Right renal pelvis (tissue), 4 donors: ENCODE measurements around the gene OR8B12. TPM values are rescaled to one million over a fixed set of nuclear protein-coding genes. Genes with fewer than 3 reads are reported as not detected.
"Not testable (repeated sequence)": the region's sequence is repeated elsewhere in the genome, so short reads cannot be mapped to it uniquely, and the experiment has no call there.

ENCODE experiments used
- DNase-seq, 4 donors: peaks; one replicate each; pipeline ENCODE4 v3.0.0-alpha.2; 2013; ENCODE audit warnings: low read depth in 4 of 4, low spot score in 3 of 4, missing footprints in 1 of 4
- polyA plus RNA-seq, 4 donors: library from polyadenylated mRNA; unstranded; fragments of 120-200 nt; gene quantifications; one replicate each; pipeline ENCODE4 v1.2.1, GENCODE V29; 2013; ENCODE audit not compliant: insufficient read length in 4 of 4

Gene OR8B12
- polyA plus RNA-seq, 4 donors: 0.04 TPM; not detected in 3

DNA sequence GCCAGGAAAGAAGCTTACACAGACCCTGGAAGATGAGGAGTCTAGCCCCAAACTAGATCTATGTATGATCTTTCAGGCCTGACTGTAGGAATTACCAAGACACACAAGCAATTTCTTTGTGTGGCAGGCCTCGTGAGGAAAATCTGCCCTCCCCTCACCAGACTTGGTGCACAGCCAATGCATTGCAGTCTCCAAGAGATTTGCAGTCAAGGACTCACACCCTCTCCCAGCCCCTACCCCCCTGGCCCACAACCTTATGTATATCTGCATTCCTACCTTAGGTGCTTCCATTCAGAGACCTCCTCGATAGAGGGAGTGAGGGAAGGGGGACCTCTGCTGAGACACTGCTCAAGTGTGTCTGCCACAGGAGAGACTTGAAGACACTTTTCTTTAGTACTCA lies 9.8 kb downstream of the OR8B12 start:
- DNase-seq: no peak

DNA sequence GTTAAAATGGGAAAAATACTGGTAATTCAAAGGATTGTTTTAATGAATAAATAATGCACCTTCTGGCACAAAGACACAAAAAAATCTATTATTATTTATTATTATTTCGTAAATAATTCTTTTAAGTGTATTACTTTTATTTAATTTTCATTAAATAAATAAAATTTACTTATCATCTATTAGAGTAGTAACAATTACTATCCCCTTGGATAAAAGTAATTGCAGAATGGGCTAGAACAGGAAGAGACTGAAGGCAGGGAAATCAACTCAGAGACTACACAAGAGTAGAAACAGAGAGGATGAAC lies 23.0 kb downstream of the OR8B12 start:
- no peak for DNase-seq

- DNase-seq: no peak
These were observed 23.5 kb downstream of the OR8B12 start for GRCh38 chr11:124519850-124520549.

- no peak for DNase-seq
These were observed 24.4 kb downstream of the OR8B12 start for GRCh38 chr11:124518989-124519451.

DNA sequence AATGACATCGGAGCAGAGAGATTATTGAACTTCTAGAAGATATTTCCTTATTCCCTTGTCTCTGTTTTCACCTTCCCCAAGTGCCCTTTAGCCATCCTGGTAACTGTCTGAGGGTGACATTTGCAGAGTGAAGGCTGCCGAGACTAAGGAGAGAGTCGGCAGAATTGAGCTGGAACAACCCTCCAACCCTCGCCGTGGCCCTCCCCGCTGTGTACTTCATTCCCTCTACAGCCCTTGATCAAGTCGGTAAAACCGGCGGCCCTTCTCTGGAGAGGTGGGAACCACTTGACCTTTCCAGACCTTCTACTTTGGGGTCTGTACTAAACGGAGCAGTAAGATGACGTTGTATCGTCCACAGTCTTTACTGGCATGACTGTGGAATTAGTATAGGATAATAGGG lies 26.1 kb downstream of the OR8B12 start:
- DNase-seq: no peak

- not testable (repeated sequence) for DNase-seq
These were observed 28.8 kb downstream of the OR8B12 start for GRCh38 chr11:124514675-124515074.

DNA sequence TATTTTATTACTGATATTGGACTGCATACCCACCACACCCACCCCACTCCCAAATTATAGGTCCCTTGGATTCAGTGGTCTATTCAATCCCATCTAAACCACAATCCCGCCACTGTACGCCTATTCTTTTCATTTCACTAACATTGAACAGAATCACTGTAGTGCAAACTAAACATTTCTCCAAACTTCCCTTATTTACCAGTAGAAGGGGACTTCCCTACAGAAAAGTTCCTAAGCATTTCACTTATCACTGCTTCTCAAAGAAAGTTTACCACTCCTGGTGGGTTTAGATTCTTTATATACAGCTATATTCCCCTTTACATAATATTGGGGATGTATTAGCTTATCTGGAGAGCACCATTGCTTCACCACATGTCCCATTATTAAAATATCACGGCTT lies 29.3 kb downstream of the OR8B12 start:
- no peak for DNase-seq

GRCh38 chr11:124511745-124512144 lies 31.7 kb downstream of the OR8B12 start:
- no peak for DNase-seq

GRCh38 chr11:124510279-124510678 lies 33.2 kb downstream of the OR8B12 start:
- DNase-seq: no peak

- DNase-seq: no peak
These were observed 43.7 kb downstream of the OR8B12 start for GRCh38 chr11:124499711-124500110.

DNA sequence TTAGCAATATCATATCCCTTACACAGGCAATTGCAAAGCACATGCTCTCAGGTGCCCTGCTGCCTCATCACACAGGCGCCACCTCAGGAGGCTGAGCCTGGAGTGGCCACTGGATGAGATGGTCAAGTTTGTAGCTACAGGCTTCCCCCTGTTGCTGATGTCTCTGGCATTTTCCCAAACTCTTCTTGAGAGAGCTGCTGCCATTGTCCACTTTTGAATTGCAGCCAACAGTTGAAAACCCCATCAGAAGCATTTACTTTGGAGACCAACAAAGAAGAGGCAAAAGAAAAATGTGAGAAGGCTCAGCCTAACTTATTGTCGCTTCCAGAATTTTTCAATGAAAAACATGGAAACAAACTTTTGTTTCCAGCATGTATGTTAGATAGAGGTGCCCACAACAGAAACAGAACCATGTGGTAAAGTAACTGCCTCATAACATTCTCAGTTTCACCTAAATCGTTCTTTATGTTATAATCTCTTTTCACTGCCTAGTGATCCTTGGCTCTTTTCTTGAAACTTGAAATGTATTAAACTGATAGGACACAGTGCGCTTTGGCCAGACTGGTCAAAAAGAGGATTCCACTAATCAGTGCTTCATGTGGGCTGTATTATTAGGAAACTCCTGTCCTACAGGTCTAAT lies 50.3 kb downstream of the OR8B12 start:
- no peak for DNase-seq

Other genes with a start within 250 kb of the OR8B12 start
- not detected for gene OR8D1, start 229.7 kb downstream of the OR8B12 start, polyA plus RNA-seq
- gene OR8D2, start 223.5 kb downstream of the OR8B12 start, polyA plus RNA-seq: not detected
- gene OR8B2, start 159.2 kb downstream of the OR8B12 start, polyA plus RNA-seq: not detected
- not detected for gene OR8B3, start 144.6 kb downstream of the OR8B12 start, polyA plus RNA-seq
- gene OR8B4, start 118.8 kb downstream of the OR8B12 start, polyA plus RNA-seq: not detected
- not detected for gene OR8B8, start 98.0 kb downstream of the OR8B12 start, polyA plus RNA-seq
- under 1 TPM in 1 of 4 donors, not detected in 3; 0.04 TPM for gene OR8A1, start 26.3 kb upstream of the OR8B12 start, polyA plus RNA-seq
- under 1 TPM in 1 of 4 donors, not detected in 3; 0.03 TPM for gene PANX3, start 67.8 kb upstream of the OR8B12 start, polyA plus RNA-seq
- gene TBRG1, start 79.2 kb upstream of the OR8B12 start, polyA plus RNA-seq: 10 to 100 TPM; 26.1 to 31.5 (median 27.5) TPM
- 10 to 100 TPM; 32.1 to 36.4 (median 35.9) TPM for gene SIAE, start 130.1 kb upstream of the OR8B12 start, polyA plus RNA-seq
- gene SPA17, start 130.2 kb upstream of the OR8B12 start, polyA plus RNA-seq: 10 to 100 TPM; 19.4 to 22.7 (median 20.2) TPM
- gene NRGN, start 196.3 kb upstream of the OR8B12 start, polyA plus RNA-seq: 10 to 100 TPM; 15.7 to 29.3 (median 22.8) TPM
- 10 to 100 TPM in 2 of 4 donors, 1 to 10 TPM in 2; 5.2 to 17.1 (median 11.2) TPM for gene VSIG2, start 208.6 kb upstream of the OR8B12 start, polyA plus RNA-seq
- gene ESAM, start 218.6 kb upstream of the OR8B12 start, polyA plus RNA-seq: 10 to 100 TPM; 74.9 to 87.0 (median 81.8) TPM